Central memory CD4-positive, alpha-beta T cell (primary cell): ENCODE data around the gene RAB13.

Source experiments
- DNase-seq: peaks from one replicate; pipeline ENCODE4 v3.0.0; 2022

The RAB13 gene

DNA sequence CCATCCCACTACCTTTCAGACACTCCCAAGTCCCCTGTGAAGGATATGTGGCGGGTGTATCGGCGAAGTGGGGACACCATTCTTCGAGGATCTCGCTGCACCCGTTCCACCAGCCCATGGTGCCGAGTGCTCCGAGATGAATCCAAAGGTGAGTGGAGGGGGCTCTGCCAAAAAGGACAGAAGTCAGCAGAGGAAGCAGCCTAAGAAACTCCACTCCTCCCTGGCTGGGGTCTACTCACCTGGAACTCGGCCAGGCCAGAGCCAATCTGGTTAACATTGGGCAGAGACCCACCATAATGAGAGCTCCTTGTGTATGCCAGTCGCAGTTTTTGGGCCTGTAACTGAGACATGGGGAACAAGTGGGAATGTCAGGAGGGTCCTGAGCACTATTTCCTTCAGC lies 31.3 kb downstream of the RAB13 start:
- no peak for DNase-seq

DNA sequence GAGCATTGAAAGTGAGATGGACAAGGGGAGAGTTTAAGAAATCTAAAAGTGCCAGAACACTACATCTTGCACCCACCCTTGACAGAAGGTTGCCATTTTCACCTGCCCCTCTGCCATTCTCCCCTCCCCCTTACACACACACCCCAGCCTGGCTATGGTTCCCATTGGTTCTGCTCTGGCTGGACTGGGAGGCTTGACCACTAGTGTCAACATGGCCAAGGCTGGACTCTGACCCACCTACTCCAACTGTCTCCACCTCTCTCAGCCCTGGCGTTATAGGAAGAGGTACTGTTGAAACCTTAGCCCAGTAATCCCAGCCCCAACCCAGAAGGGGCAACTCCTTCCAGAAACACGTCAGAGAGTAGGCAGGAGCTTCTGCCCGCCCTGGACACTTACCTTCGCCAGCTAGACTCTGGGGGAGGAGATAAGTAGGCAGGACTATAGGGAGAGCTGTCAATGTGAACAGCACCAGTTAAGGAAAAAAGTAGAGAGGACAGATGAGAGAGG lies 32.2 kb downstream of the RAB13 start:
- no peak for DNase-seq

DNA sequence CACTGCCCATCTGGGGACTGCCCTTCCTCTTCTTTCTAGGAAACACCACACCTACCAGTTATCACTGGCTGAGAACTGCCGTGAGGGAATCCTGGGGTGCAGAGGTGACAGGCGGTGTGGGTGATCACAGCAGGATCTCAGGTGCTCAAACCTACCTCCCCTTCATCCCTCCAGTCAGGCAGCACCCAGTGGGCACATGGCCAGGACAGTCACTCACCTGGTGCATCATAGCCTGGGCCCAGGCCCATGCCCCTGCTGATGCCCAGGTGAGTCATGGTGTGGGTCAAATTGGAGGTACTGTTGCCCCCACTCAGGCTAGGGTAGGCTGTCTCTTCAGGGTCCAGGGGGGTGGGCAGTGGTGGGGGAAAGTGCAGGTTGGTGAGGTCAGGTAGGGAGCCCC lies 34.3 kb downstream of the RAB13 start:
- no peak for DNase-seq

DNA sequence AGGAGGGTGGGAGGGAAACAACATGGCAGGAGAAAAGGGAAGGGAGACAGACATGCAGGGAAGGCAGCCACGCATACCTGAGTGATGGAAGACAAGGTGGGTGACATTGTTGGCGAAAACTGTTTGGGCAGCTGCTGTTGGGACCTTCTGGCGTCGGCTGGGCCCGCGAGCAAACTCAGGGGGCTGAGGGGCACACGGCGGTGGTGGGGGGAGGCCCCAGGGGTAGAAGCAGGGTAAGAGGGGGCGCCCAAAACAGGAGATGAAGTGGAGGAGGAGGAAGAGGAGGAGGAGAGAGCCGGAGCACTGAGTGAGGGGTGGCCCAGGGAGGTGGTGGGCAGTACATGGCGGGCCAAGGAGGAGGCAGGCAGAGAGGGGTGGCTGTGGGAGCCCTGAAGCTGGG lies 35.0 kb downstream of the RAB13 start:
- DNase-seq: no peak

DNA sequence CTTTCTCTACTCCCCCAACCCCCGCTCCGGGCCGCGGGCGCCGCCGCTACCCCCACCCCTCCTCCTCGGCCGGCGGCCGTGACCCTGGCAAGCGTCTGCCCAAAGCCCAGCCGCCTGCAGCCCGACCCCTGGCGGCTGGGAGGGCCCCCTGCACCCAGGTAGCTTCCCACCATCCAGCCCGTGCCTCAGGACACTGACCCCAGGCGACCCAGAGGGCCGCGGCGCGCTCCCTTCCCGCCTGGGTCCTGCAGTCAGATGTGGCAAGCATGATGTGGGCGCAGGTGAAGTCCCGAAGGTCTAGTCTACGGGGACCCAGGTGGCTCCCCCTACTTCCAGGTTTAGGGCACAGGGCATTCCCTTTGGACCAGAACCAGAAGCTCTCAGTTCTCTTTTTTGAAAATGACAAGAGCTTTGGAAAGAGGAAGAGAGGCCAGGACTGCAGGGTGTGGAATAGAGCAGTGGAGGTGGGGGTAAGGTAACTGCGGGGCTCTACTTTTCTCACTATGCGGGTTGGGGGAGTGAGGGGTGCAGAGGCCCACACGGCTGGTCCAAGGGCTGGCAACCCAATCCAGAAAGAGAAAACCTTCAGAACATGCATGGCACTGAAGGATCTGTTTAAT lies 39.4 kb downstream of the RAB13 start, which contains the start of gene DENND4B:
DENND4B (minus strand) TSS at position 97 of the 620 bp plus-strand sequence. CDS start 2,344 bp downstream, outside the sequence.
- DNase-seq: peak; percentile 68

DNA sequence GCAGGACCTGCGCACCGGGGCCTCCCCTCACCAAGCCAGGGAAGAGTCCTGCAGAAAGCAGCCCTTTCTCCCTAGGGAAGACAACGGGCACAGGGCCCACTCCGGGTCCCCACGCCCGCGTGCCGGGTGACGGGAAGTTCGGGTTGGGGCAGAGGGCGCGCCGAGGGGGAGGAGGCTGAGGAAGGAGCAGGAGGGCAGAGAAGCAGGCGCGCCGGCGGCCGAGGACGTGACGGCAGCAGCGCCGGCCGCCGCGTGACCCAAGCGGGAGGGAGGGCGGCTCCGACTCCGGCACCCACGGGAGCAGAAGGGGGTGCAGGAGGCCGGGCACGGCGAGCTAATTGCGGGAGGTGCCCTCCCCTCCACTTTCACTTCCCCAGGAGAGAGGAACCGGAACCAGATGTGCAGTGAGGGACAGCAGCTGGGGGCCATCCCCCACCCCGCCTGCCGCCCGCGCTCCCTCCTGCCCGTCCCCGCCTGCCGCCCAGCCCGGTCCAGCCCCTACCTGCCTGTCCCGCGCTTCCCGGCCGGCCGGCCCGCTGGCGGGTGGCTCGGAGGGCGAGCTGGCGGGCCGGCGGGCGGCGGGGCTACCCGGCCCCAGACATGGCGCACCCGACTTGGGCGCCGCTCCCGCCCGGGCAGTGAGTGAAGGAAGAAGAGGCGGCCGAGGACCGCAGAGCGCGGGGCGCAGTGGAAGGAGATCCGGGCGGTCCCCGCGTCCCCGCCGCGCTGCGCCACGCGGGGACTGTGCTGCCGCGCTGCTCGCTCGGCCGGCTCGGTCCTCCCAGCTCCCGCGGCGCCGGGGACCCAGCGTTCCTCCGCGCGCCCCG lies 40.1 kb downstream of the RAB13 start:
- DNase-seq: peak; percentile 82

DNA sequence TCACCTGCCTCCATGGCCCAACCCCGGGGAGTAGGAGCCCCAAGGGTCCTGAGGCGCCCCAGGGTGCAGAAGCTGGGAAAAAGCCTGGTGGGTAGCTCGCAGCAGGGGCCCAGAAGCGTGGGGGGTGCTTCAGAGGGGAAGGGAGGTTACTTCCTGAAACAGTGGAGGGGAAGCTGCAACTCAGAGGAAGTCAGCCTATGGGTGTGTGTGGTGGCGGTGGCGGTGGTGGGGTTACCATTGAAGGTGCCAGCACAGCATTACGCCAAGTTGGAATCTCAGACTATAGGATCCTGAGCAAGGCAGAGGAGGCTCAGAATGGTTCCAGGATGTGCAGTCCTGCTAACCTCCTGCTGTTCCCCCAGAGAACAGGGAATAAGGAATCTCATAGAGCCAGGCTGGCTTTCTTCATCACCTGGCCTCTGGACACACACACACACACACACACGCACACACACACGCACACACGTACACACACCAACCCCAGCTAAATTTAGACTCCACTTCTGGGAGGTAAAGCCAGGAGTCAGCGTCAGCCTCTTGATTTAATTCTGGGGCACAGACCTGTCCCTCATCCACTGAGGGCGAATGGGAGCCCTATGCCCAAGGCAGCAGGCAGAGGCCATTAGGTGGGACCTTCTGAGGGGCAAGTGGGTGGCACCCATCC lies 40.9 kb downstream of the RAB13 start:
- peak; percentile 87 for DNase-seq

DNA sequence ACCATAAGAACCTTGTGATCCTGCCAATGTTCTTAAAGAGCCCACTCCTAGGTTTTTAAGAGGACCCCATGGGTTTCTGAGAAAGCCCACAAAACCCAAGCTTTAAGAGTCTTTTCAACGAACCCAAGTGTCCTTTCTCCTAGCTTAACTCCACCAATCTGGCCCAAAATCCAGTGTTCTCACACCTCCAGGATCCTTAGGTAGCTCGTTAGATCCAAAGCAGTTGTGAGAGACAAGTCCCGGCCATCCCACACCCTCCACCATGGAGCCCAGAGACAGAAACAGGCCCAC lies 41.4 kb downstream of the RAB13 start:
- no peak for DNase-seq

DNA sequence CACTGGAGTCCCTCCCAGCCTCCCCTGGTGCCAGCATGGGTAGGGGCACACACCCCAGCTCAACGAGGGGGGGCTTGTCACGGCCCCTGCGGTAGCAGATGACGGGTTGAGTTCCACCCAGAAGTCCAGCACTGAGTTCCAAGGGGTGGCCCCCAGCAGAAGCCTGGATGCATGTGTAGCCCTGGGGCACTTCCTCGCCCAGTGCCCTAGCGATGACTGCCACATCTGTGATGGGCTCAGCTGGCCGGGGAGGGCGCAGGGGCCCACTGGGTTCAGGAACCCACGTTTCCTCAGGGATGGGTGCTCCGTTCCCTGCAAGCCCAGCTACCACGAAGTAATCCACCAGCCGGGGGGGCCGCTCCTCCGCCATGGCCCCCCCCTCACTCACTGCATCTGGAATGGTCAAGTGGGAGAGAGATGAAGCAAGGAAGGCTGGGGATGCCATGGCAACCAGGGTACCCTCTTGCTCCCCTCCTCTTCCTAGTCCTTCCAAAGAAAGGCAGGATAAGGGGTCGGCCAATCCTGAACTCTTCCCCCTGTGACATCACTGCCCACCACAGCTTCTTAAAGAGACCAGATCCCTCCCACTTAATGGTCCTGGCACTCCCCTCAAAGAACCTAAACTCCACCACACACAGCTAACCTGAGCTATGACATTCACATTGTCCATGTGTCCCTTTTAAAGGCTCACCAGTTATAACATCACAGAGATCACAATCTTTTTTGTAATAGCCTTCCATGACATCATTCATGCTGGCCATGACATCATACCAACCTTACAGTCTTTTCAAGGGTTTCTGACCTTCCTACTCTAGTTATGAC lies 41.9 kb downstream of the RAB13 start:
- DNase-seq: no peak

DNA sequence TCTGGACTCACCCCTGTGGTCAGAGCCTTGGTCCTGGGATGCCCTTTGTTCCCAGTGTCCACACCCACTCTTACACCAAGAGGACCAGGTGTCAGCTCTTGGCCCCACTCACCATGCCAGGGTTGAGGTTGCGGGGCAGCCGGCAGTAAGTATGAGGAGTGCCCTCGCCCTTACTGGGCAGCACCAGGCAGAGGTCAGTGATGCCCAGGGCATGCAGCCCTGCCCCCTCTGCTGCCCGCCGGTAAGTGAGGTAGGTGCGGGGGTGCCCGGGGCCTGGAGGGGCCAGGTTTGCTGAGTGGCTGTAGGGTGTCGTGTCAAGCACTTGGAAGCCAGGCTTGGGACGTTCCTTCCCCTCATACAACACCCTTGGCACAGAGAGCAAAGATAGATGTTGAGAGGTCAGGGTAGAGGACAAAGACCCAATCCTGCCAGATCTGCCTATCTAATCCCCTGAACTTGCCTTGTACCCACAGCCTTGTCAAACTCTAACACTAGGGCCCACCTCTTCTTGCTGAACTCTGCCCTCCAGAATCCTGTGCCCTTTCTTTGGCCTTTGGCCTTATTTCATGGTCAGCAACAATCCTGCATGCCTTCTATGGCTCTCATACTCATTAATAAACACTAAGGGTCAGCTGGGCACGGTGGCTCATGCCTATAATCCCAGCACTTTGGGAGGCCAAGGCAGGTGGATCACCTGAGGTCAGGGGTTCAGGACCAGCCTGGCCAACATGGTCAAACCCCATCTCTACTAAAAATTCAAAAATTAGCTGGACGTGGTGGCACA lies 43.2 kb downstream of the RAB13 start:
- no peak for DNase-seq

DNA sequence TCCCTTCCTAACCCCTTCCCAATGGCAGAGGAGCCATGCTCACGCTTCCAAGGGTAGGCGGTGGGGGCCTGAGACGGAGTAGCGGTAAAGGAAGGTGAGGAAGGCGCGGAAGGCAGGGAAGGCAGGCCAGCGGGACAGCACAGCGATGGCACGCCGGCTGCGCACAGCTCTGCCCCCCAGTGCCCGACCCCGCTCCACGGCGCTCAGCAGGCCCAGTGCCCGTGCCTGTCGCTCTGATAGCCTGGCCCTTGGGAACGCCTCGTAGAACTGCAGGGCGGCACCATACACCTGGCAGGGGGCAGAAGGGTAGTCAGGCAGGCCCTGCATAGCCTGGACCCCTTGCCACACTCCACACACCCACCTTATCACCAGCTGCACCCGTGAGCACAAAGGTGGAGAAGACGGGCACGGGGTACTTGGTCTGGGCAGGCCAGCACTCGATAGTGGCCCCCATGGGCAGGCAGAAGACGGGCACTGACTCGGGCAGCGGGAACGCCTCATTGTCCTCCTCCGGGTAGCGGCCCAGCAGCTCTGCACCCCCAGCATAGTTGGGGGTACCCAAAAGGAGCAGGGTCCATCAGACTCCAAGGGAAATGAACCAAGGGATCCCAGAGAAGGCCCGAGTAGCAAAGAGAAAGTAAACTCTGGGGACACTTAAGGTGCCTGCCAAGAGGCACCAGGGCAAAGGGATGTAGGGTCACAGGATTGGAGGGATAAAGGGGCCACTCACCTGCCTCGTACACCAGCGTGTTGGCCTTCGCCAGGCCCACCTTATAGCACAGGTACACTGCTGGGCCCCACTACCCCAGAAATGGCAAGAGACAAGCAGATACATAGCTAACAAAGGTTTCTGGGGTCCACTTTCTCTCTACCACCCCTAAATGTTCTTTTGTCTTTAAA lies 44.1 kb downstream of the RAB13 start:
- DNase-seq: no peak

DNA sequence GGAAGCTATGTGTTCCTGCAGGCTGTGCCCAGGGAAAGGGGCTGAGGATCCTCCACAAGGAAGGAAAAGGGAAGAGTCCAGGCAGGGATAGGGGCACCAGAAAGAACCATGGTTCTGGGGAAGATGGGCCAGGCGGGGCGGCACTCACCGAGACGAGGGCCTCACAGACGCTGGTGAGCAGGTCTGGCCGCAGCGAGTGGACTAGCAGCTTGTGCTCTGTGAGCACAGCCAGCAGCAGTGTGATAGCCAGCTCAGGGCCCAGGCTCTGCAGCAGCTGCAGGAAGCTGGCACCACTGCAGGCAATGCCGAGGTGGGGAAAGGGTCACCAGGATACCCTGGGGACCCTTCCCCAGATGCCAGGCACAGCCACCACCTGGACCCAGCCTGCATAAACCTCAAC lies 45.4 kb downstream of the RAB13 start:
- DNase-seq: no peak

DNA sequence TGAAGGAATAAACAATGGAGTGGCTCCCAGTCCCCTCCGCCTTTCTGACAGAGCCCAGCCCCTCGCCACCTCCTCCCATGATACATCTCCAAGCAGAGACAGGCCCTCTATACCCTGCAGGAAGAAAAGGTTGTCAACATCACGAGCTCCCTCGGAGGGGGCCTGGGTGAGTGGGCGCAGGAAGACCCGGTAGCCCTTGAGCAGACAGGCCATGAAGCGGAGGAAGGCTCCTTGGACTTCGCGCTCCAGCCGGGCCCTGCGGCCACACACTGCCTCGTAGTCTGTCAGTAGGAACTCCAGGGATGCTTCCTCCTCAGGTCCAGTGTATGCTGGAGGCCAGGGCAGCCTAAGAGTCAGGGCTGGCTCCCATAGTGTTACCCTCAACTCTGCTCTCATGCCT lies 46.7 kb downstream of the RAB13 start:
- DNase-seq: no peak

DNA sequence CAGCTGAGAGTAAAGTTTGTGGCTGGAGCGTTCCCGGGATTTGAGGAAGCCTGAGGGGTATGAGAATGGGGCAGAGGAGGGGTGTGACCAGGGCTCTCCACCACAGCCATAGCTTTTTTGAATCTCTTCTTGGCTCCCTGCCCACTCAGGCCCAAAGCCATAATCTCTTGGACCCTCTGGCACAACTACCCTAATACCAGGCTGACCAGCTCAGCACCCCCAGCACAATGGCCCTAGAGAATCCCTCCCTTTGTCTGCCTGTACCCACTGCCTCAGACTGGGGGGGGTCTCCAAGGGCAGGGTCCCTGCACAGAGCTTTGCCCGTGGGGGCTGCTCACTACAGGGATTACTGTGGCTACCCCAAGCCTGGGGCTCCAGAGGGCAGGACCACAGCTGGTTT lies 47.1 kb downstream of the RAB13 start:
- DNase-seq: no peak

DNA sequence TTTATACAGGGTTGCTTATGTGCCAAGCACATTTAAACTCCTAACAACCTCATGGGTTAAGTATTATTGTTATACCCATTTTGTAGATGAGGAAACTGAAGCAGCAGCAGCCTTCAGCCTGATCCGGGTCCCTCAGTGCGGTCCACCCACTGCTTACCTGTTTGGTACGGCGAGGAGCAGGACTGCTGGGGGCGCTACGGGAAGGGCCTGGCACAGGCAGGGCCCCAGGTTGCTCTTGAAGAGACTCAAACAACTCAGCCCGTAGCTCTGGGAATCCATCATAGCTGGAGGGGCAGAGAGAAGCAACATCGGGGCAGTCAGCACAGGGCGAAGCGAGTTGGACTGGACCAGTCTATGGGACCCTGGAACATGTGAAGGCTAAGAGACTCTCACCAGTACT lies 48.8 kb downstream of the RAB13 start:
- DNase-seq: no peak

DNA sequence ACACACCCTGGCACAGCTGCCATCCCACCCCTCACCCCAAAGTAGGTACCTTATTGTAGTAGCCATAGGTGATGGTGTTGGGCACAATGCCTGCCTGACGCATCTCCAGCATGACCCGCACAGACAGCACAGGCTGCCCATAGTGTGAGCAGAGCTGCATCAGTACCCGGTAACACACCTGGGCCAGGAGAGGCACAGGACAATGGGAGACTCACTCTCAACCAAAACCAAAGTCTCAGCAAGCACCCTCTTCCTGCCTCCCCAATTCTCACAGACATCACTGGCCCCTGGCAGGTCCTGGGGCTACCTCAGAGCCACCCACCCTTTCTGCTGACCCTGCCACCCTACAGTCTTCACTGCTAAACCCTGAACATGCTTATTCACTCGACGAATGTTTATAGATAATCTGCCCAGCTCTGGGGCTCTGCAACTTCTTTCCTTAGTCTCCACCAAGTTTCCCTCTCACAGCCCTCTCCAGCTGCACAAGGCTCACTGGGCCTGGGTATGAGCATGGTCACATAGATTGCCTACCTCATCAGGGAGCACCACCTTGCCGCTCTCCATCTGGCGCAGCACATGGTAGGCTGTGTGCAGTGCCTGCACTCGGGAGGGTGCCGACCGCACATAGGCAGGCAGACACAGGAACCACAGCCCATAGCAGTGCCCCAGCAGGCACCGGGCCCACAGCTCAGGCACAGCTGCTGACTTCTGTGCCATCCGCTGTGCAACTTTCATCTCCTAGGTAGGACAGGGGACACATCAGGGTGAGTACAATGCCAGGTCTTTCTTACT lies 49.9 kb downstream of the RAB13 start:
- DNase-seq: no peak

DNA sequence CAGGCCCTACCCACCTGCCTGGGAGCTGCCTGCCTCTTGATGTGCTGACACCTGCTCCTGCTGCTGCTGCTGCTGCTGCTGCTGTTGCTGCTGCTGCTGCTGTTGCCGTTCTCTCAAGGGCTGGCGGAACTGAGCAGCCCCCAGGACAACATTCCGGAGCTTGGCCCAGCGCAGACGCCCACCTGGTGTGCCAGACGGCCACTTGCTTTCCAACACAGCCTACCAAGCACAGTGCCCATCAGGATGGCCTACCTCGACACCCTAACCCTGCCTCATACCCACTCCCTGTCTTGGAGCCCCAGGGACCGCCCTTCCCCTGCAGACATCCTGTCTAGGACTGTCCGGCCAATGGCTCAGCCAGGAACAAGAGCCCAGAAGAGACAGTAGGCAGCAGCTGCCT lies 51.4 kb downstream of the RAB13 start:
- DNase-seq: no peak

DNA sequence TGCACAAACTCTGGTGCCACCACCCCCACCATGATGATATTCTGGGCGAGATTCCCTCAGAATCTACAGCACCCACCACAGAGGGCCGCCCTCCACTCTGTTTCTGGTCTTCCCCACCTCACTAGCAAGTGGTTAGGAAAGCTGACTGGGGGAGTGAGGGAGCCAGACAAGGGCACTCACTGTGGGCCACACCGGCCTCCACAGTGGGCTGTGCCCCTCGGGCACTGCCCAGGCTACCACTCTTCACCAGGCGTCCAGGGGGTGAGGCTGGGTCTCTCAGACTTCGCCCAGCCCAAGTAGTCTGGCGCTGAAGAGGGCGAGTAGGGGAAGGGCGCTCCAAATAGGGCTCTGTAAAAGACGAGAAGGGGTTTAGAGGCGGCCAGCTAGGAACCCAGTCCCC lies 52.2 kb downstream of the RAB13 start:
- DNase-seq: no peak

DNA sequence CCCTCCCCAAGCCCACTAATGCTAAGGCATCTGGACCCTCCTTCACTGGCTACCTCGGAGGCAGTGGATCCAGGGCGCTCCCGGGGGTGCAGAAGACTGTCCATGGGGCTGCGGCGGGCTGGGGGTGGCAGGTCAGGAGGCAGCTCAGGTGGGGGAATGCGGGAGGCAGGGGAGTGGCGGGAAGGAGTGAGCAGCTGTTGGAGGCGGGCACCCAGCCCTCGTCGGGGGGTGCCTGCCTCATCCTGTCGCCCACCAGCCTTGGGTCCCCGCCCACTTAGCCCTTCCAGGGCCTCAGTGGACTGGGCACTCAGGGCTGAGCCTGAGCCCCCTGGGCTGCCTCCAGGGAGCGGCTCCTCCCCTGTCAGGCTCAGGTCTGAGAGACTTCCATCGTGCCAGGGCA lies 52.7 kb downstream of the RAB13 start:
- DNase-seq: no peak
